D721Med (cell line): Measurements from ENCODE around the gene STAT1.
A peak's percentile ranks its signal among the peaks of the same experiment; 100 is the strongest.

Experiments
- DNase-seq: peaks from one replicate; pipeline ENCODE4 v3.0.0; 2011; ENCODE audit warnings: low spot score; ENCODE audit not compliant: insufficient read length
- FAIRE-seq: peaks from 2 replicates; lab custom pipeline; 2011; peaks lifted over from hg19 to GRCh38; lab: Jason Lieb, UNC
- TF ChIP-seq, protein P1 (sequence below): IDR thresholded peaks from 2 replicates; pipeline ENCODE4 v1.5.1; 2012; ENCODE audit warnings: mild to moderate bottlenecking, control low read depth; ENCODE audit not compliant: insufficient read depth; ENCODE audit errors: missing control alignments

STAT1 gene

GRCh38 chr2:190938771-190939335 is 75.1 kb downstream of the STAT1 start:
- no peak for FAIRE-seq
- TF ChIP-seq, protein P1, sequence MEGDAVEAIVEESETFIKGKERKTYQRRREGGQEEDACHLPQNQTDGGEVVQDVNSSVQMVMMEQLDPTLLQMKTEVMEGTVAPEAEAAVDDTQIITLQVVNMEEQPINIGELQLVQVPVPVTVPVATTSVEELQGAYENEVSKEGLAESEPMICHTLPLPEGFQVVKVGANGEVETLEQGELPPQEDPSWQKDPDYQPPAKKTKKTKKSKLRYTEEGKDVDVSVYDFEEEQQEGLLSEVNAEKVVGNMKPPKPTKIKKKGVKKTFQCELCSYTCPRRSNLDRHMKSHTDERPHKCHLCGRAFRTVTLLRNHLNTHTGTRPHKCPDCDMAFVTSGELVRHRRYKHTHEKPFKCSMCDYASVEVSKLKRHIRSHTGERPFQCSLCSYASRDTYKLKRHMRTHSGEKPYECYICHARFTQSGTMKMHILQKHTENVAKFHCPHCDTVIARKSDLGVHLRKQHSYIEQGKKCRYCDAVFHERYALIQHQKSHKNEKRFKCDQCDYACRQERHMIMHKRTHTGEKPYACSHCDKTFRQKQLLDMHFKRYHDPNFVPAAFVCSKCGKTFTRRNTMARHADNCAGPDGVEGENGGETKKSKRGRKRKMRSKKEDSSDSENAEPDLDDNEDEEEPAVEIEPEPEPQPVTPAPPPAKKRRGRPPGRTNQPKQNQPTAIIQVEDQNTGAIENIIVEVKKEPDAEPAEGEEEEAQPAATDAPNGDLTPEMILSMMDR = no peak
- no peak for DNase-seq

GRCh38 chr2:190935054-190935453 is 78.9 kb downstream of the STAT1 start:
- peak; percentile 25 for FAIRE-seq
- DNase-seq = no peak
- TF ChIP-seq, protein P1 = no peak

GRCh38 chr2:190933361-190933760 is 80.6 kb downstream of the STAT1 start:
- TF ChIP-seq, protein P1 = no peak
- FAIRE-seq (no peak), DNase-seq (no peak)

- TF ChIP-seq, protein P1 = no peak
- FAIRE-seq (no peak), DNase-seq (no peak)
These were observed 81.5 kb downstream of the STAT1 start for GRCh38 chr2:190932514-190932913.

- DNase-seq = no peak
- TF ChIP-seq, protein P1 = no peak
- no peak for FAIRE-seq
These were observed 83.6 kb downstream of the STAT1 start for GRCh38 chr2:190930411-190930810.

DNA sequence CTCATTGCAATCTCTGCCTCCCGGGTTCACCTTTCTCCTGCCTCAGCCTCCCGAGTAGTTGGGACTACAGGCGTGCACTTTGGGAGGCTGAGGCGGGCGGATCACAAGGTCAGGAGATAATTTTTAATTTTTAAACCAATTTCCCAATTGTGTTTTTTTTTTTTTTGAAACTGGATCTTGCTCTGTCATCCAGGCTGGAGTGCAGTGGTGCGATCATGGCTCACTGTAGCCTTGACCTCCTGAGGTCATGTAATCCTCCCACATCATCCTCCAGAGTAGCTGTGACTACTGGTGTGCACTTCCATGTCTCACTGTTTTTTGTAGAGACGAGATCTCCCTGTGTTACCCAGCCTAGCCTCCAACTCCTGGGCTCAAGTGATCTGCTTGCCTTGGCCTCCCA is 84.1 kb downstream of the STAT1 start:
- TF ChIP-seq, protein P1 = no peak
- no peak for DNase-seq
- FAIRE-seq = no peak

DNA sequence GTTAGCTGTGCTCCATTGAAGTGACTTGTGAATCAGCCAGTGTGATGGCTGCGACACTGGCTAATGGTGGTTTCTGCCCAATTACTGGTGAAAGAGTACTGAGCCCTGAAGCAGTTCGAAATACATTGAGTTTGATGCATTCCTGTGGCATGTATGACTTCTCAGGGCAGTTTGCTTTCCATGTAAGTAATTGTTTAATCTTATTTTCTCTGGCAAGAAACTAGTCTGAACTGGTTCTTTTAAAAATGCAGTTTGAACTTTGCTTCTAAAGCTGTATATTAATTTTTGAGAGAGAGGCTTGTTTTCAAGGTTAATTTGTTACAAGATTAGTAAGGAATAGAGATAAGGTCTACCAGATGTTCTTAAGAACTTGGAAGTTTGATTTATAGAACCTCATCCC is 86.7 kb downstream of the STAT1 start:
- TF ChIP-seq, protein P1 = no peak
- no peak for FAIRE-seq
- DNase-seq = no peak
